Measurements from ENCODE around the gene CCDC171.

- TF ChIP-seq, protein P1, sequence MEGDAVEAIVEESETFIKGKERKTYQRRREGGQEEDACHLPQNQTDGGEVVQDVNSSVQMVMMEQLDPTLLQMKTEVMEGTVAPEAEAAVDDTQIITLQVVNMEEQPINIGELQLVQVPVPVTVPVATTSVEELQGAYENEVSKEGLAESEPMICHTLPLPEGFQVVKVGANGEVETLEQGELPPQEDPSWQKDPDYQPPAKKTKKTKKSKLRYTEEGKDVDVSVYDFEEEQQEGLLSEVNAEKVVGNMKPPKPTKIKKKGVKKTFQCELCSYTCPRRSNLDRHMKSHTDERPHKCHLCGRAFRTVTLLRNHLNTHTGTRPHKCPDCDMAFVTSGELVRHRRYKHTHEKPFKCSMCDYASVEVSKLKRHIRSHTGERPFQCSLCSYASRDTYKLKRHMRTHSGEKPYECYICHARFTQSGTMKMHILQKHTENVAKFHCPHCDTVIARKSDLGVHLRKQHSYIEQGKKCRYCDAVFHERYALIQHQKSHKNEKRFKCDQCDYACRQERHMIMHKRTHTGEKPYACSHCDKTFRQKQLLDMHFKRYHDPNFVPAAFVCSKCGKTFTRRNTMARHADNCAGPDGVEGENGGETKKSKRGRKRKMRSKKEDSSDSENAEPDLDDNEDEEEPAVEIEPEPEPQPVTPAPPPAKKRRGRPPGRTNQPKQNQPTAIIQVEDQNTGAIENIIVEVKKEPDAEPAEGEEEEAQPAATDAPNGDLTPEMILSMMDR (IDR thresholded peaks at IDR 0.05; ENCODE audit: poor library complexity, severe bottlenecking) = no peak
- TF ChIP-seq SMC3 (conservative IDR thresholded peaks at IDR 0.05; ENCODE audit: poor library complexity) (no peak), POLR2AphosphoS5 (IDR thresholded peaks at IDR 0.05) (no peak), MXI1 (conservative IDR thresholded peaks at IDR 0.05; ENCODE audit: poor library complexity, severe bottlenecking) (no peak), RAD21 (conservative IDR thresholded peaks at IDR 0.05) (no peak), EZH2 (IDR thresholded peaks at IDR 0.05; ENCODE audit: borderline replicate concordance, insufficient read depth, low read length, poor library complexity, severe bottlenecking) (no peak)
These were observed 460.5 kb downstream of the CCDC171 start for GRCh38 chr9:16013366-16013765.
